ENCODE results near the gene BPNT1.

BPNT1 gene

DNA sequence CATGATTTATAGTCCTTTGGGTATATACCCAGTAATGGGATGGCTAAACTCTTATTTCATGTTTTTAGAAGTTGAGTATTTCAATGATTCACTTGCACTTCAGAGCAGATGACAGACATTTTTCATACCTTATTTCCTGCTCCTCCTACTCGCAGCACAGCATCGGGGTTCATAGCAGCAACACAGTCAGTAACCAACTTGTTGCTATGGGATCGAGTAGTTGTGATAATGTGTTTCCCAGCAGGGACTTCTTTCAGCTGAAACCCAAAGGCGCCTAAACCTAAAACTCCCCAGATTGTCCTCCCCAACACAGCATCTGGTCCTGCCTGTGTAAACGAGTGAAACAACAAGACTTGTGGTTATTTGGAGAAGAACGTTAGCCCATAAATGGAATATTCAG, 27.0 kb downstream of the BPNT1 start:
- Histone ChIP-seq H4K20me1 (ENCODE audit: low read depth, low read length) (no peaks in the 10 kb centered on the region), H3K9me3 (ENCODE audit: insufficient read depth, low read length) (no peaks in the 10 kb centered on the region), H3K36me3 (ENCODE audit: low read length) (peaks cover 53% of the 10 kb centered on the region), H3K4me3 (ENCODE audit: insufficient read depth, low read length, poor library complexity, severe bottlenecking) (no peak overlapping the region), H3K4me2 (ENCODE audit: low read depth, low read length, poor library complexity, severe bottlenecking) (no peak overlapping the region), H2AFZ (ENCODE audit: low read depth, low read length, severe bottlenecking) (no peak overlapping the region), H3K79me2 (ENCODE audit: insufficient read depth, low read length) (no peaks in the 10 kb centered on the region), H3K27me3 (ENCODE audit: low read length) (no peaks in the 10 kb centered on the region), H3K9ac (ENCODE audit: low read length) (no peak overlapping the region), H3K27ac (ENCODE audit: low read depth, low read length) (no peak overlapping the region), H3K9me2 (replicated peaks; ENCODE audit: insufficient read depth, low read length) (no peaks in the 10 kb centered on the region), H3F3A (ENCODE audit: insufficient read depth) (peaks cover 7% of the 10 kb centered on the region)
- TF ChIP-seq EZH2phosphoT487 (conservative IDR thresholded peaks at IDR 0.05; ENCODE audit: low read length), result no peak
- TF ChIP-seq, protein P1, sequence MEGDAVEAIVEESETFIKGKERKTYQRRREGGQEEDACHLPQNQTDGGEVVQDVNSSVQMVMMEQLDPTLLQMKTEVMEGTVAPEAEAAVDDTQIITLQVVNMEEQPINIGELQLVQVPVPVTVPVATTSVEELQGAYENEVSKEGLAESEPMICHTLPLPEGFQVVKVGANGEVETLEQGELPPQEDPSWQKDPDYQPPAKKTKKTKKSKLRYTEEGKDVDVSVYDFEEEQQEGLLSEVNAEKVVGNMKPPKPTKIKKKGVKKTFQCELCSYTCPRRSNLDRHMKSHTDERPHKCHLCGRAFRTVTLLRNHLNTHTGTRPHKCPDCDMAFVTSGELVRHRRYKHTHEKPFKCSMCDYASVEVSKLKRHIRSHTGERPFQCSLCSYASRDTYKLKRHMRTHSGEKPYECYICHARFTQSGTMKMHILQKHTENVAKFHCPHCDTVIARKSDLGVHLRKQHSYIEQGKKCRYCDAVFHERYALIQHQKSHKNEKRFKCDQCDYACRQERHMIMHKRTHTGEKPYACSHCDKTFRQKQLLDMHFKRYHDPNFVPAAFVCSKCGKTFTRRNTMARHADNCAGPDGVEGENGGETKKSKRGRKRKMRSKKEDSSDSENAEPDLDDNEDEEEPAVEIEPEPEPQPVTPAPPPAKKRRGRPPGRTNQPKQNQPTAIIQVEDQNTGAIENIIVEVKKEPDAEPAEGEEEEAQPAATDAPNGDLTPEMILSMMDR (IDR thresholded peaks at IDR 0.05; ENCODE audit: insufficient read depth, low read length, poor library complexity, severe bottlenecking), result no peak

DNA sequence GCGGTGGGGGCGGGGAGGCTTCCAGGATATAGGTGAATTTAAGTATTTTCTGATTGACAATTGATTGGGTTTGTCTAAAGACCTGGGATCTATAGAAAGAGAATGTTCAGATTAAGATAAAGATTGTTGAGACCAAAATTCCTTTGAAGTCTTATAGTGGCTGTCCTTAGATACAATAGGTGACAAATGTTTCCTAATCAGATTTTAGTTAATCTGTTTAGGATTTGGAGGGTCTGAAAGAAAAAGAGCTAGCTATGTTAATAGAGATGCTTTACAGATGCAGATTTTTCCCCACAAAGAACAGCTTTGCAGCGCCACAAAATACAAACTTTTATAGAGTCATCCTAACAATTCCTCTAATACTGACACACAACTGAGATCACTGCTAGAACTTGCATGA, 28.7 kb downstream of the BPNT1 start:
- peaks cover 4% of the 10 kb centered on the region for H3F3A ChIP-seq (ENCODE audit: insufficient read depth)
- TF ChIP-seq, protein P1 (IDR thresholded peaks at IDR 0.05; ENCODE audit: insufficient read depth, low read length, poor library complexity, severe bottlenecking), result no peak
- TF ChIP-seq EZH2phosphoT487 (conservative IDR thresholded peaks at IDR 0.05; ENCODE audit: low read length), result no peak
- H3K9me3 ChIP-seq (ENCODE audit: insufficient read depth, low read length), result no peaks in the 10 kb centered on the region
- peaks cover 44% of the 10 kb centered on the region for H3K36me3 ChIP-seq (ENCODE audit: low read length)
- H3K9me2 ChIP-seq (replicated peaks; ENCODE audit: insufficient read depth, low read length), result no peaks in the 10 kb centered on the region
- no peaks in the 10 kb centered on the region for H3K79me2 ChIP-seq (ENCODE audit: insufficient read depth, low read length)
- no peak overlapping the region for H3K27ac ChIP-seq (ENCODE audit: low read depth, low read length)
- no peaks in the 10 kb centered on the region for H4K20me1 ChIP-seq (ENCODE audit: low read depth, low read length)
- no peak overlapping the region for H3K9ac ChIP-seq (ENCODE audit: low read length)
- no peak overlapping the region for H2AFZ ChIP-seq (ENCODE audit: low read depth, low read length, severe bottlenecking)
- H3K4me3 ChIP-seq (ENCODE audit: insufficient read depth, low read length, poor library complexity, severe bottlenecking), result no peak overlapping the region
- H3K27me3 ChIP-seq (ENCODE audit: low read length), result no peaks in the 10 kb centered on the region
- H3K4me2 ChIP-seq (ENCODE audit: low read depth, low read length, poor library complexity, severe bottlenecking), result no peak overlapping the region

DNA sequence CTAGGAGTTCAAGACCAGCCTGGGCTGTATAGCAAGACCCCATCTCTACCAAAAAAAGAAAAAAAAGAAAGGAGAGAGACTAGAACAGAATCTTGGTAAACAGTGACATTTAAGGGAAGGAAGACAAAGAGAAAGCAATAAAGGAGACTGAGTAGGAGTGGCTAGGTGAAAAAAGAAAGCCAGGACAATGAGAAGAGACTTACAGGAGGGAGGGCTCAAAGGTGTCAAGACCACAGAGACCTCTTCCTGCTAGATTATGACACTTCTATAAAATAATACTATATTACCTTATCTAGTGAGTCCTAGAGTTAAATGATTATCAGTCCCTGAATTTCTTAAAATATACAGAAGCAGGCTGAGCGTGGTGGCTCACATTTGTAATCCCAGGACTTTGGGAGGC, 33.2 kb downstream of the BPNT1 start:
- Histone ChIP-seq H3K4me2 (ENCODE audit: low read depth, low read length, poor library complexity, severe bottlenecking) (no peak overlapping the region), H2AFZ (ENCODE audit: low read depth, low read length, severe bottlenecking) (no peak overlapping the region), H3K9me3 (ENCODE audit: insufficient read depth, low read length) (no peaks in the 10 kb centered on the region), H3K79me2 (ENCODE audit: insufficient read depth, low read length) (no peaks in the 10 kb centered on the region), H3K27ac (ENCODE audit: low read depth, low read length) (no peak overlapping the region), H3K36me3 (ENCODE audit: low read length) (peaks cover 18% of the 10 kb centered on the region; the same call in 1 of the 2 replicates), H3F3A (ENCODE audit: insufficient read depth) (peaks cover 14% of the 10 kb centered on the region), H4K20me1 (ENCODE audit: low read depth, low read length) (no peaks in the 10 kb centered on the region), H3K27me3 (ENCODE audit: low read length) (no peaks in the 10 kb centered on the region), H3K4me3 (ENCODE audit: insufficient read depth, low read length, poor library complexity, severe bottlenecking) (no peak overlapping the region), H3K9ac (ENCODE audit: low read length) (no peak overlapping the region), H3K9me2 (replicated peaks; ENCODE audit: insufficient read depth, low read length) (no peaks in the 10 kb centered on the region)
- TF ChIP-seq, protein P1 (IDR thresholded peaks at IDR 0.05; ENCODE audit: insufficient read depth, low read length, poor library complexity, severe bottlenecking), result no peak
- TF ChIP-seq EZH2phosphoT487 (conservative IDR thresholded peaks at IDR 0.05; ENCODE audit: low read length), result no peak

All from SU-DHL-6 (cell line).